ENCODE measurements around the gene RDM1. TPM values are rescaled to one million over a fixed set of nuclear protein-coding genes. Genes with fewer than 3 reads are reported as not detected.

The RDM1 gene
- total RNA-seq, 1 donor from 2014 or later, result not detected

- no peaks in the 10 kb centered on the region for H3K27me3 ChIP-seq (ENCODE audit: control insufficient read depth, insufficient read depth, low read length)
- no peaks in the 10 kb centered on the region for H3K36me3 ChIP-seq (ENCODE audit: control insufficient read depth, insufficient read depth, low read length)
- no peak for DNase-seq (ENCODE audit: low read depth)
- TF ChIP-seq, protein P1, sequence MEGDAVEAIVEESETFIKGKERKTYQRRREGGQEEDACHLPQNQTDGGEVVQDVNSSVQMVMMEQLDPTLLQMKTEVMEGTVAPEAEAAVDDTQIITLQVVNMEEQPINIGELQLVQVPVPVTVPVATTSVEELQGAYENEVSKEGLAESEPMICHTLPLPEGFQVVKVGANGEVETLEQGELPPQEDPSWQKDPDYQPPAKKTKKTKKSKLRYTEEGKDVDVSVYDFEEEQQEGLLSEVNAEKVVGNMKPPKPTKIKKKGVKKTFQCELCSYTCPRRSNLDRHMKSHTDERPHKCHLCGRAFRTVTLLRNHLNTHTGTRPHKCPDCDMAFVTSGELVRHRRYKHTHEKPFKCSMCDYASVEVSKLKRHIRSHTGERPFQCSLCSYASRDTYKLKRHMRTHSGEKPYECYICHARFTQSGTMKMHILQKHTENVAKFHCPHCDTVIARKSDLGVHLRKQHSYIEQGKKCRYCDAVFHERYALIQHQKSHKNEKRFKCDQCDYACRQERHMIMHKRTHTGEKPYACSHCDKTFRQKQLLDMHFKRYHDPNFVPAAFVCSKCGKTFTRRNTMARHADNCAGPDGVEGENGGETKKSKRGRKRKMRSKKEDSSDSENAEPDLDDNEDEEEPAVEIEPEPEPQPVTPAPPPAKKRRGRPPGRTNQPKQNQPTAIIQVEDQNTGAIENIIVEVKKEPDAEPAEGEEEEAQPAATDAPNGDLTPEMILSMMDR (IDR thresholded peaks at IDR 0.05; ENCODE audit: insufficient read depth, low read length, poor library complexity, severe bottlenecking), result no peak
- H3K4me3 ChIP-seq (ENCODE audit: low read depth, low read length), result no peak overlapping the region
Measured at GRCh38 chr17:35963663-35964062, 33.1 kb upstream of the RDM1 start.

- no peak for DNase-seq (ENCODE audit: low read depth)
- TF ChIP-seq, protein P1 (IDR thresholded peaks at IDR 0.05; ENCODE audit: insufficient read depth, low read length, poor library complexity, severe bottlenecking), result no peak
- Histone ChIP-seq H3K27me3 (ENCODE audit: control insufficient read depth, insufficient read depth, low read length) (peaks cover 3% of the 10 kb centered on the region), H3K4me3 (ENCODE audit: low read depth, low read length) (no peak overlapping the region), H3K36me3 (ENCODE audit: control insufficient read depth, insufficient read depth, low read length) (no peaks in the 10 kb centered on the region)
Measured at GRCh38 chr17:35953720-35954119, 23.1 kb upstream of the RDM1 start.

- H3K27me3 ChIP-seq (ENCODE audit: control insufficient read depth, insufficient read depth, low read length), result peaks cover 3% of the 10 kb centered on the region
- no peak for DNase-seq (ENCODE audit: low read depth)
- TF ChIP-seq, protein P1 (IDR thresholded peaks at IDR 0.05; ENCODE audit: insufficient read depth, low read length, poor library complexity, severe bottlenecking), result no peak
- H3K36me3 ChIP-seq (ENCODE audit: control insufficient read depth, insufficient read depth, low read length), result no peaks in the 10 kb centered on the region
- no peak overlapping the region for H3K4me3 ChIP-seq (ENCODE audit: low read depth, low read length)
Measured at GRCh38 chr17:35949401-35949800, 18.8 kb upstream of the RDM1 start.

GRCh38 chr17:35948092-35948491, 17.5 kb upstream of the RDM1 start:
- peaks cover 3% of the 10 kb centered on the region for H3K27me3 ChIP-seq (ENCODE audit: control insufficient read depth, insufficient read depth, low read length)
- DNase-seq (ENCODE audit: low read depth), result no peak
- H3K36me3 ChIP-seq (ENCODE audit: control insufficient read depth, insufficient read depth, low read length), result no peaks in the 10 kb centered on the region
- TF ChIP-seq, protein P1 (IDR thresholded peaks at IDR 0.05; ENCODE audit: insufficient read depth, low read length, poor library complexity, severe bottlenecking), result no peak
- H3K4me3 ChIP-seq (ENCODE audit: low read depth, low read length), result no peak overlapping the region

DNA sequence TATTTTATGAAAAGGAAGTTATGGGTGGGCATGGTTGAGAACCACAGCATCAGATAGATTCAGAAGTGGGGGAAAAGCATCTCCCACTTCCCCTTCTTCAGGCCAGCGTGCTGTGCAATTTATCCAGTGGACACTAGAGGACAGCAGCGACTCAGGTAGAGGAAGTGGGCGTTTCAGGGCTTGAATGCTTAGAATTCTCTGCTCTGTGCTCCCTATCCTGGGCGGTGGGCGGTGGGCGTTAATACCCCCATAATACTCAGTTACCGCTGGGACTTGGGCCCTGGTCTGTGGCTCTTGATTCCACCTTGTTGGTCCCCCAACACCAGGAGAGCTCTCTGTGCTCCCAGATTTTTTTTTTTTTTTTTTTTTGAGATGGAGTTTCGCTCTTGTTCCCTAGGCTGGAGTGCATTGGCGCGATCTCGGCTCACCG, 16.6 kb upstream of the RDM1 start:
- DNase-seq (ENCODE audit: low read depth), result no peak
- TF ChIP-seq, protein P1 (IDR thresholded peaks at IDR 0.05; ENCODE audit: insufficient read depth, low read length, poor library complexity, severe bottlenecking), result peak; percentile 87
- H3K27me3 ChIP-seq (ENCODE audit: control insufficient read depth, insufficient read depth, low read length), result peaks cover 3% of the 10 kb centered on the region
- H3K36me3 ChIP-seq (ENCODE audit: control insufficient read depth, insufficient read depth, low read length), result no peaks in the 10 kb centered on the region
- H3K4me3 ChIP-seq (ENCODE audit: low read depth, low read length), result no peak overlapping the region

GRCh38 chr17:35944151-35944550, 13.6 kb upstream of the RDM1 start:
- Histone ChIP-seq H3K27me3 (ENCODE audit: control insufficient read depth, insufficient read depth, low read length) (no peaks in the 10 kb centered on the region), H3K4me3 (ENCODE audit: low read depth, low read length) (no peak overlapping the region), H3K36me3 (ENCODE audit: control insufficient read depth, insufficient read depth, low read length) (no peaks in the 10 kb centered on the region)
- TF ChIP-seq, protein P1 (IDR thresholded peaks at IDR 0.05; ENCODE audit: insufficient read depth, low read length, poor library complexity, severe bottlenecking), result no peak
- no peak for DNase-seq (ENCODE audit: low read depth)

Data from kidney epithelial cell (primary cell).